ENCODE measurements around the gene CHCHD4. TPM values are rescaled to one million over a fixed set of nuclear protein-coding genes. Genes with fewer than 3 reads are reported as not detected.

CHCHD4 gene
- total RNA-seq, 1 donor from 2014 or later, result 9.2 TPM

DNA sequence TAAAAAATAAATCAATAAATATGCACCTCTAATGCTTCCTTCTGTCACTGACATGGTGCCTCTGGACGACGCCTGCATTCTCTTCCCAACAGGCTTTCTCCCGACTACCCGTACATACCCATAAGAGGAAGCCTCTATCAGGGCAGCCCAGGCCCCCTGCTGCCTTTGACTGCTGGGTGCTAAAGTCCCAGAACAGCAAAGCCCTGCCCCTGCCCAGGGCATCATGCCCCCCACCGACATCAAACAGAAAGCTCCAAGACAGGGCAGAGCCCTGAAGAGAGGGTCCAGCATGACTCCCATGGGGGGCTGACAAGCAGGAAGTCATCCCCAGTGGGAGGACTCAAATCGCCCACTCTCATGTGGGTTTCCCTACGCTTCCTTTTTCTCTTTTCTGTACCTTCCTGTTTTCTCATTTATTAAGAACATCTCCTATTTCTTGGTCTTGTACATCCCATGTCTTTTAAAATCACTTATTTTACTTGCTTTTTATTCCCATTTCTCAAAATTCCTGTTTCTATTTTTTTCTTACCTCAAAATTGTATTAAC is 30.3 kb upstream of the CHCHD4 start:
- Histone ChIP-seq H3K4me2 (no peak overlapping the region), H3K27ac (no peak overlapping the region), H3K4me3 (no peak overlapping the region), H3K4me1 (no peaks in the 10 kb centered on the region), H3F3A (ENCODE audit: low read depth) (no peaks in the 10 kb centered on the region), H3K27me3 (no peaks in the 10 kb centered on the region), H3K9ac (no peak overlapping the region), H2AFZ (replicated peaks) (no peak overlapping the region), H3K79me2 (ENCODE audit: low read depth) (no peaks in the 10 kb centered on the region), H4K20me1 (ENCODE audit: low read depth) (peaks cover 4% of the 10 kb centered on the region), H3K9me3 (ENCODE audit: low read depth) (no peaks in the 10 kb centered on the region), H3K36me3 (no peaks in the 10 kb centered on the region)
- no peak for TF ChIP-seq EZH2phosphoT487 (IDR thresholded peaks at IDR 0.05)
- TF ChIP-seq, protein P1, sequence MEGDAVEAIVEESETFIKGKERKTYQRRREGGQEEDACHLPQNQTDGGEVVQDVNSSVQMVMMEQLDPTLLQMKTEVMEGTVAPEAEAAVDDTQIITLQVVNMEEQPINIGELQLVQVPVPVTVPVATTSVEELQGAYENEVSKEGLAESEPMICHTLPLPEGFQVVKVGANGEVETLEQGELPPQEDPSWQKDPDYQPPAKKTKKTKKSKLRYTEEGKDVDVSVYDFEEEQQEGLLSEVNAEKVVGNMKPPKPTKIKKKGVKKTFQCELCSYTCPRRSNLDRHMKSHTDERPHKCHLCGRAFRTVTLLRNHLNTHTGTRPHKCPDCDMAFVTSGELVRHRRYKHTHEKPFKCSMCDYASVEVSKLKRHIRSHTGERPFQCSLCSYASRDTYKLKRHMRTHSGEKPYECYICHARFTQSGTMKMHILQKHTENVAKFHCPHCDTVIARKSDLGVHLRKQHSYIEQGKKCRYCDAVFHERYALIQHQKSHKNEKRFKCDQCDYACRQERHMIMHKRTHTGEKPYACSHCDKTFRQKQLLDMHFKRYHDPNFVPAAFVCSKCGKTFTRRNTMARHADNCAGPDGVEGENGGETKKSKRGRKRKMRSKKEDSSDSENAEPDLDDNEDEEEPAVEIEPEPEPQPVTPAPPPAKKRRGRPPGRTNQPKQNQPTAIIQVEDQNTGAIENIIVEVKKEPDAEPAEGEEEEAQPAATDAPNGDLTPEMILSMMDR (IDR thresholded peaks at IDR 0.05), result no peak
- TF ChIP-seq EZH2 (IDR thresholded peaks at IDR 0.05), result no peak
- no peaks in the 10 kb centered on the region for H3K9me3 Mint-ChIP-seq
- H3K36me3 Mint-ChIP-seq, result peaks cover 46% of the 10 kb centered on the region
- H3K4me1 Mint-ChIP-seq, result no peaks in the 10 kb centered on the region
- no peak overlapping the region for H3K4me3 Mint-ChIP-seq
- peaks cover 4% of the 10 kb centered on the region for H3K27me3 Mint-ChIP-seq (ENCODE audit: insufficient read depth, low read depth)
- no peak for DNase-seq (ENCODE audit: low spot score)
- no peak overlapping the region for H3K27ac Mint-ChIP-seq

- TF ChIP-seq, protein P1 (IDR thresholded peaks at IDR 0.05), result no peak
- TF ChIP-seq EZH2phosphoT487 (IDR thresholded peaks at IDR 0.05) (no peak), EZH2 (IDR thresholded peaks at IDR 0.05) (no peak)
- Histone ChIP-seq H3F3A (ENCODE audit: low read depth) (no peaks in the 10 kb centered on the region), H3K79me2 (ENCODE audit: low read depth) (no peaks in the 10 kb centered on the region), H3K4me3 (no peak overlapping the region), H3K27me3 (no peaks in the 10 kb centered on the region), H3K4me2 (no peak overlapping the region), H2AFZ (replicated peaks) (no peak overlapping the region), H3K4me1 (no peaks in the 10 kb centered on the region), H3K9ac (no peak overlapping the region), H3K9me3 (ENCODE audit: low read depth) (no peaks in the 10 kb centered on the region), H3K27ac (no peak overlapping the region), H3K36me3 (no peaks in the 10 kb centered on the region), H4K20me1 (ENCODE audit: low read depth) (peaks cover 4% of the 10 kb centered on the region)
- no peak for DNase-seq (ENCODE audit: low spot score)
- H3K9me3 Mint-ChIP-seq, result no peaks in the 10 kb centered on the region
- H3K4me1 Mint-ChIP-seq, result no peaks in the 10 kb centered on the region
- peaks cover 43% of the 10 kb centered on the region for H3K36me3 Mint-ChIP-seq
- no peak overlapping the region for H3K27ac Mint-ChIP-seq
- no peak overlapping the region for H3K4me3 Mint-ChIP-seq
- peaks cover 4% of the 10 kb centered on the region for H3K27me3 Mint-ChIP-seq (ENCODE audit: insufficient read depth, low read depth)
Observed at GRCh38 chr3:14154276-14154675, 29.6 kb upstream of the CHCHD4 start.

DNA sequence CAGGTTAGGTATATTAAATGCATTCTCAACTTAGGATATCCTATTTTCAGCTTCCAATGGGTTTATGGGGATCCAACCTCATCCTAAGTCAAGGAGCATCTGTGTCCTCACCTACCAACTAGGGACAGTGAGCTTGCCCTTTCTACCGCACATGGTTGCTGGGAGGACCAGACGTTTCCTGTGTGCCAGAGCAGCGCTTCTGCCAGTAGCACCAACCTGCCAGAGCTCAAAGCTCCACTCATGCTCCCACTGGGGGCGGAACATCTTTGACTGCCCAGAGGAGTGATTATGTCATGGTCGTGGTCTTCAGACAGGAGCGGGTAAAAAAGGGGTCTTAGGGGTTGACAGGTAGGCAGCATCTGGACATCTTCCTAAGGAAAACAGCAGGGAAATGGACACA is 29.0 kb upstream of the CHCHD4 start:
- Histone ChIP-seq H3K4me1 (no peaks in the 10 kb centered on the region), H4K20me1 (ENCODE audit: low read depth) (peaks cover 4% of the 10 kb centered on the region), H3F3A (ENCODE audit: low read depth) (no peaks in the 10 kb centered on the region), H2AFZ (replicated peaks) (no peak overlapping the region), H3K27me3 (no peaks in the 10 kb centered on the region), H3K27ac (no peak overlapping the region), H3K36me3 (no peaks in the 10 kb centered on the region), H3K9me3 (ENCODE audit: low read depth) (no peaks in the 10 kb centered on the region), H3K4me2 (no peak overlapping the region), H3K79me2 (ENCODE audit: low read depth) (no peaks in the 10 kb centered on the region), H3K4me3 (no peak overlapping the region), H3K9ac (no peak overlapping the region)
- no peak for TF ChIP-seq EZH2phosphoT487 (IDR thresholded peaks at IDR 0.05)
- TF ChIP-seq, protein P1 (IDR thresholded peaks at IDR 0.05), result no peak
- H3K27me3 Mint-ChIP-seq (ENCODE audit: insufficient read depth, low read depth), result peaks cover 4% of the 10 kb centered on the region
- DNase-seq (ENCODE audit: low spot score), result no peak
- H3K36me3 Mint-ChIP-seq, result peaks cover 38% of the 10 kb centered on the region
- no peaks in the 10 kb centered on the region for H3K9me3 Mint-ChIP-seq
- no peaks in the 10 kb centered on the region for H3K4me1 Mint-ChIP-seq
- H3K4me3 Mint-ChIP-seq, result no peak overlapping the region
- H3K27ac Mint-ChIP-seq, result no peak overlapping the region
